Gastrocnemius medialis (tissue), 4 donors: Measurements from ENCODE around the gene SIAE.

Source experiments
- POLR2A ChIP-seq, 2 donors: fragments of 450-650 bp; IDR thresholded peaks; one replicate each; pipeline ENCODE4 v1.6.1; 2017; ENCODE audit warnings: antibody characterized with exemption in 2 of 2, mild to moderate bottlenecking in 2 of 2, moderate library complexity in 2 of 2
- TF ChIP-seq, protein P1 (sequence below), 5 experiments: fragments of 450-650 bp in 3 of 5; fragments of 200-600 bp in 2 of 5; sonication (generic) in 2 of 5; IDR thresholded peaks in 4 of 5; conservative IDR thresholded peaks in 1 of 5; 1 replicate in 4 of 5; 2 replicates in 1 of 5; pipeline ENCODE4 v1.5.1; 2016 to 2019; ENCODE audit warnings: antibody characterized with exemption in 5 of 5, mild to moderate bottlenecking in 3 of 5, moderate library complexity in 3 of 5

DNA sequence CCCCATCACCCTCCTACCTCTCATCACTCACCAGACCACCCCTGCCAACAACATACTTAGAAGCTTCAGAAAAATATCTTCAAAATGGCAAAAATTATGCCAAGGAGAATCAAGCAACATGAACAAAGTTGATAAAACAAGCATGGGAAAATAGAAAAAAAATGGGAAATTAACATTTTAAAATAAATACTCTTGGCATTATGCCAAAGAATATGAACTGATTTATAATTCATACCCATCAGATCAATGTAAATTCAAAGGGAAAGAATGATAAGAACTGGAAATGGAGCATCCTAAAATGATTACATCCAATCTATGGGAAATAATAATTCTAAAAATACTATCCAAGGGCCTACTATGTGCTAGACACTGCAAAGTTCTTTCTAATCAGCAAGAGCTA is 12.0 kb downstream of the SIAE start:
- TF ChIP-seq, protein P1, sequence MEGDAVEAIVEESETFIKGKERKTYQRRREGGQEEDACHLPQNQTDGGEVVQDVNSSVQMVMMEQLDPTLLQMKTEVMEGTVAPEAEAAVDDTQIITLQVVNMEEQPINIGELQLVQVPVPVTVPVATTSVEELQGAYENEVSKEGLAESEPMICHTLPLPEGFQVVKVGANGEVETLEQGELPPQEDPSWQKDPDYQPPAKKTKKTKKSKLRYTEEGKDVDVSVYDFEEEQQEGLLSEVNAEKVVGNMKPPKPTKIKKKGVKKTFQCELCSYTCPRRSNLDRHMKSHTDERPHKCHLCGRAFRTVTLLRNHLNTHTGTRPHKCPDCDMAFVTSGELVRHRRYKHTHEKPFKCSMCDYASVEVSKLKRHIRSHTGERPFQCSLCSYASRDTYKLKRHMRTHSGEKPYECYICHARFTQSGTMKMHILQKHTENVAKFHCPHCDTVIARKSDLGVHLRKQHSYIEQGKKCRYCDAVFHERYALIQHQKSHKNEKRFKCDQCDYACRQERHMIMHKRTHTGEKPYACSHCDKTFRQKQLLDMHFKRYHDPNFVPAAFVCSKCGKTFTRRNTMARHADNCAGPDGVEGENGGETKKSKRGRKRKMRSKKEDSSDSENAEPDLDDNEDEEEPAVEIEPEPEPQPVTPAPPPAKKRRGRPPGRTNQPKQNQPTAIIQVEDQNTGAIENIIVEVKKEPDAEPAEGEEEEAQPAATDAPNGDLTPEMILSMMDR (IDR thresholded peaks at IDR 0.05 in 4 of 5, conservative IDR thresholded peaks at IDR 0.05 in 1 of 5), result no peak
- TF ChIP-seq POLR2A (IDR thresholded peaks at IDR 0.05), result no peak
